OCI-LY1 (cell line): ENCODE results near the gene PPP4C.

ENCODE experiments used
- CTCF ChIP-seq: fragments of 200-600 bp; sonication (generic), shearing (Covaris generic); IDR thresholded peaks from 2 replicates; pipeline ENCODE4 v1.5.1; 2017; ENCODE audit warnings: mild to moderate bottlenecking, antibody characterized with exemption, low read length, moderate library complexity, mixed read lengths
- EZH2 ChIP-seq: fragments of 200-600 bp; sonication (generic), shearing (Covaris generic); IDR thresholded peaks from 2 replicates; pipeline ENCODE4 v1.8.0; 2017; ENCODE audit warnings: borderline replicate concordance, mixed run types, mild to moderate bottlenecking, antibody characterized with exemption, low read length, moderate library complexity, mixed read lengths

GRCh38 chr16:30096862-30097563, 21.2 kb downstream of the PPP4C start:
- TF ChIP-seq CTCF: no peak
- no peak for TF ChIP-seq EZH2
